ENCODE data around the gene MACIR.

MACIR gene

GRCh38 chr5:103293719-103294118, 35.2 kb downstream of the MACIR start:
- DNase-seq, result no peak

- DNase-seq, result no peak
Observed at GRCh38 chr5:103294906-103295305, 36.3 kb downstream of the MACIR start.

GRCh38 chr5:103295424-103295823, 36.9 kb downstream of the MACIR start:
- DNase-seq, result no peak

GRCh38 chr5:103295871-103296270, 37.3 kb downstream of the MACIR start:
- DNase-seq, result no peak

- DNase-seq, result no peak
Observed at GRCh38 chr5:103298117-103298516, 39.6 kb downstream of the MACIR start.

DNA sequence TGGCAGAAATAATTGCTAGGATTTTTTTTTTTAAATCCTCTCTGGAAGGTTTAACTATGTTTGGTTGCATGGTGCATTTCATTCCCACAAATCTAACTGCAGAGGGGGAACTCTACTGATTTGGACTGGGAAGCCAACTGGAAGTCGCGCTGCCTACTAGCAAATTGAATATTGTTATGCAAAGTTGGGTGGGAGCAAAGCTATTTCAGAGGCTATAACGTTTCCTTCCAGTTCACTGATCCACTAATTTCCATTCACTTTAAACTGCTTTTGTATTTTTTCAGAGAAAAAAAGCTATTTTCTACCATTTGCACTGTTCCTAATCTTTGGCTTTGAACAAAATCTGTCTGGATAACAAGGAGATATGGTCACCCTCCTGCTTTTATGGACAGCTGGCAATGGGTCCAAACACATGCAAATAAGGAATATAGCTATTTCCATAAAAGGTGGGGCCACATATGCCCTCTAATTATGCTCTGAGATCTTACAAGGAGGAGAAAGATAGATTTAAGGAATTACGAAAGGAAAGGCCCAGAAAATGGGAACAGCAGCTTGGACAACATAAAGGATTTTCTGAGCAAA, 40.1 kb downstream of the MACIR start:
- no peak for DNase-seq

- no peak for DNase-seq
Observed at GRCh38 chr5:103305809-103306208, 47.2 kb downstream of the MACIR start.

DNA sequence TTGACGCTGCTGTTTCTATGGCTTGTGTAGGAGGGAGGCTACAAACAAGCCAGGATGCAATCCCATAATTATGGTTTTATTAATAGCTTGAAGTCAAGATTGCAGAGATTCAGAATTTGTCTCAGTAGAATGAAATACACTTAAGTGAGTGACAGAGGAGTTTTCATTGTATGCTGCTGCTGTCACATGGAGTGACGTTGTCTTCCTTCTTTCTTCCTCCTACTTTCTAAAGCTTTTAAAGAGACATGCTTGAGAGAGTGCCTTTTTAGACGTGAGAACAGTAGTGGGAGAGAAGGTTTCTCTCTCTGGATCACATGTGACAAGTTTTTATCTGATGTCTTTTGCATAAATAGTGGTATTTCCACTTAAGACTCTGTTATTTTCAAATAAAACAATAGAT, 48.9 kb downstream of the MACIR start:
- no peak for DNase-seq

DNA sequence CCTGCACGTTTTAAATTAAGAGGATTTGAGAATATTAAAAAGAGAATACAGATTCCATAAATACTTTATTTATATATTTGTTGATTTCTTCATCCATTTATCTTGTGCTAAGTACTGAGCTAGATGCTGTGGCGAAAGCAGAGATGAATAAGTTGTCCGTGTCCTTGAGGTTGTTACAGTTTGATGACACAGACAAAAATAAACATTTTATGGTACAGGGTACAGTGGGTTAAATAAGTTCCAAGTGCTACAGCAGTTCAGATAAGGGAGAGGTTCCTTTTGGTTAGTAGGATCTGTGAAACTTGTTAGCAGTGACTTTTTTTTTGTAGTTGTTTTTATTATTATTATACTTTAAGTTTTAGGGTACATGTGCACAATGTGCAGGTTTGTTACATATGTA, 50.2 kb downstream of the MACIR start:
- DNase-seq, result no peak

- DNase-seq, result no peak
Observed at GRCh38 chr5:103313056-103313455, 54.5 kb downstream of the MACIR start.

DNA sequence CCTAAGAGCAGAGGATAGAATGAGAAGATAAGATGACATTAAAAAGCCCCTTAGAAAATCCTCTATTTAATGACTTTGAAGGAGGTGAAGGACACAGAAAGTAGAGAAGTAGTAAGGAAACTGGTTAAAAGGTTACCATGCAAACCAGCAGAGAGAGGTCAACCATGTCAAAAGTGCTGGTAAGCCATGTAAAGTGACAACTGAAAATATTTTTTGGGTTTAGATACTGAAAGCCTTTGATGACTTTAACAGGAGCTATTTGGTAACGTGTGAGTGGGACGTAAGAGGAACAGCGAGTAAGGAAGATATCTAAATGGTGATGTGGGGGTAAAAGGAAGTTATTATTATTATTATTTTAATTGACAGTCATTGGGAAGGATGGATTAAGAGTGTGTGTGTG, 56.9 kb downstream of the MACIR start:
- DNase-seq, result no peak

GRCh38 chr5:103327451-103327850, 68.9 kb downstream of the MACIR start:
- no peak for DNase-seq

DNA sequence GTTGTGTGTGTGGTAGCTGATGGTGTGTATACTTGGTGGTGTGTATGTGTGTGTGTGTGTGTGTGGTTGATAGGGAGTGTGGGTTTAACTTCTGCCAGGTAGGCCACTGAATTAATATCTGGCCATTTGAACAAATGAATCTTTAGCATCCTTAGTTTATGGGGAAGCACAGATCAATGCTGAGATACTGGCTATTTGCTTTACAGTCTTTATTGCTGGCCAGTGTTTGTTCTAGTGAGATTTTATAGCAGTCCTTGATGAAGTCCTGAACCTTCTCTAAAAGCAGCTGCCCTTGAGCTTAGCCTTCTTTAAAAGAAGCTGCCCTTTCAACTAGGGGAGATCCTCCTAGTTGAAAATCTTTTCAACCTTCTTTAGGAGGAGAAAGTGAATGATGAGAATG, 69.3 kb downstream of the MACIR start:
- no peak for DNase-seq

Measured in CD4-positive, alpha-beta T cell treated with Interleukin-10 for 1 hour (primary cell).